HepG2 (cell line): ENCODE results near the gene BMAL1. TPM values are rescaled to one million over a fixed set of nuclear protein-coding genes. Genes with fewer than 3 reads are reported as not detected.

ENCODE experiments used
- ATAC-seq: fragments of 200-7000 bp; cut with Tn5 transposase; 3 replicates; pipeline ENCODE4 v1.9.1; 2020; ENCODE audit warnings: mild to moderate bottlenecking, moderate library complexity
- BruUV-seq: library from RNA; stranded (reverse); fragments of 400-500 nt; replicated peaks from 2 replicates; lab custom pipeline; 2021; lab: Mats Ljungman, UMichigan
- CTCF ChIA-PET: fragments of 300-600 bp; formaldehyde crosslinking; extraction: SDS; loops from one replicate; lab custom pipeline; 2021; ENCODE audit warnings: low total read pairs, inconsistent platforms, low intra/inter-chr PET ratio; lab: Yijun Ruan, JAX
- POLR2A ChIA-PET: fragments of 350-600 bp; sonication (Branson Sonifier 250); formaldehyde crosslinking; loops from one replicate; lab custom pipeline; 2020; ENCODE audit warnings: antibody characterized with exemption, inconsistent platforms; lab: Yijun Ruan, JAX
- DNase-seq: peaks from one replicate; pipeline ENCODE4 v3.0.0-alpha.2; 2015; ENCODE audit warnings: low spot score
- FAIRE-seq: peaks from 3 replicates; lab custom pipeline; 2011; peaks lifted over from hg19 to GRCh38; lab: Jason Lieb, UNC
- H2AFZ ChIP-seq: one replicate; pipeline ENCODE4 v1.6.1; 2011; ENCODE audit warnings: low read length, inconsistent platforms
- H3K27ac ChIP-seq: fragments of 300-600 bp; 3 replicates; pipeline ENCODE4 v1.8.0; 2011; ENCODE audit warnings: mixed run types, mild to moderate bottlenecking, mixed read lengths, low read length, inconsistent platforms; ENCODE audit not compliant: insufficient read depth; ENCODE audit errors: extremely low read length
- H3K27me3 ChIP-seq, 2 experiments: fragments of 200-600 bp in 1 of 2; 2 replicates in 1 of 2; 3 replicates in 1 of 2; pipeline versions ENCODE4 v1.6.0 to v1.8.0; 2011; ENCODE audit warnings: low read length in 2 of 2, mild to moderate bottlenecking in 2 of 2, moderate library complexity in 2 of 2, inconsistent platforms in 1 of 2; ENCODE audit not compliant: insufficient read depth in 2 of 2, control insufficient read depth in 1 of 2
- H3K36me3 ChIP-seq, 2 experiments: fragments of 200-600 bp in 1 of 2; replicated peaks in 1 of 2; 2 replicates in 1 of 2; 3 replicates in 1 of 2; pipeline versions ENCODE4 v1.5.1 to v1.8.0; 2011; ENCODE audit warnings: low read length in 2 of 2, inconsistent platforms in 1 of 2; ENCODE audit not compliant: insufficient read depth in 2 of 2, control insufficient read depth in 1 of 2
- H3K4me1 ChIP-seq: 2 replicates; pipeline ENCODE4 v1.5.1; 2012; ENCODE audit warnings: low read length, inconsistent platforms; ENCODE audit not compliant: insufficient read depth
- H3K4me2 ChIP-seq: 2 replicates; pipeline ENCODE4 v1.6.0; 2011; ENCODE audit warnings: low read depth, low read length, inconsistent platforms
- H3K4me3 ChIP-seq, 3 experiments: fragments of 200-600 bp in 1 of 3; sonication (generic), shearing (Covaris generic) in 1 of 3; replicated peaks in 1 of 3; 2 replicates each; pipeline ENCODE4 v1.5.1; 2011 to 2016; ENCODE audit warnings: low read length in 3 of 3, inconsistent platforms in 2 of 3, low read depth in 2 of 3, mild to moderate bottlenecking in 2 of 3, control low read depth in 1 of 3, mixed read lengths in 1 of 3; ENCODE audit not compliant: insufficient read depth in 1 of 3
- H3K79me2 ChIP-seq: one replicate; pipeline ENCODE4 v1.6.1; 2011; ENCODE audit warnings: low read length, inconsistent platforms; ENCODE audit not compliant: insufficient read depth
- H3K9ac ChIP-seq: 2 replicates; pipeline ENCODE4 v1.6.0; 2011; ENCODE audit warnings: mild to moderate bottlenecking, low read depth, low read length, inconsistent platforms; ENCODE audit not compliant: insufficient read depth
- H3K9me3 ChIP-seq: 2 replicates; pipeline ENCODE4 v1.5.1; 2012; ENCODE audit warnings: mild to moderate bottlenecking, low read length
- H4K20me1 ChIP-seq: 2 replicates; pipeline ENCODE4 v1.6.0; 2011; ENCODE audit warnings: inconsistent platforms, mild to moderate bottlenecking, low read length, moderate library complexity; ENCODE audit not compliant: insufficient read depth
- DNMT3B ChIP-seq: conservative IDR thresholded peaks from 2 replicates; pipeline ENCODE4 v1.6.1; 2016; ENCODE audit warnings: missing biosample characterization, control low read depth
- GZF1 ChIP-seq: sonication (generic); formaldehyde crosslinking; IDR thresholded peaks from 2 replicates; pipeline ENCODE4 v1.5.1; 2020; ENCODE audit warnings: mild to moderate bottlenecking, missing genetic modification reagents
- IKZF4 ChIP-seq: sonication (generic); formaldehyde crosslinking; IDR thresholded peaks from 2 replicates; pipeline ENCODE4 v1.5.1; 2020; ENCODE audit warnings: borderline replicate concordance, mild to moderate bottlenecking, low read depth, missing genetic modification reagents; ENCODE audit errors: not compliant biosample characterization
- MAX ChIP-seq: IDR thresholded peaks from 2 replicates; pipeline ENCODE4 v1.6.1; 2012; ENCODE audit warnings: inconsistent platforms
- MIXL1 ChIP-seq: IDR thresholded peaks from 2 replicates; pipeline ENCODE4 v1.6.1; 2016
- PBX3 ChIP-seq: sonication (generic); formaldehyde crosslinking; IDR thresholded peaks from 2 replicates; pipeline ENCODE4 v1.8.1; 2023; ENCODE audit warnings: missing genetic modification reagents, inconsistent platforms, borderline replicate concordance
- PCBP1 ChIP-seq: fragments of 200-400 bp; formaldehyde crosslinking; IDR thresholded peaks from 2 replicates; pipeline ENCODE4 v1.6.1; 2017; ENCODE audit warnings: mild to moderate bottlenecking, low read depth, low read length, borderline replicate concordance
- PHF5A ChIP-seq: IDR thresholded peaks from one replicate; pipeline ENCODE4 v1.6.1; 2018; ENCODE audit warnings: low read depth, missing genetic modification reagents; ENCODE audit not compliant: unreplicated experiment
- RBFOX2 ChIP-seq: fragments of 200-400 bp; formaldehyde crosslinking; IDR thresholded peaks from 2 replicates; pipeline ENCODE4 v1.6.1; 2017; ENCODE audit warnings: low read depth, mild to moderate bottlenecking, low read length
- SATB2 ChIP-seq: sonication (generic); formaldehyde crosslinking; IDR thresholded peaks from 2 replicates; pipeline ENCODE4 v1.5.0; 2020; ENCODE audit warnings: missing genetic modification reagents
- ZNF10 ChIP-seq: sonication (generic); formaldehyde crosslinking; IDR thresholded peaks from 2 replicates; pipeline ENCODE4 v1.4.0; 2020; ENCODE audit warnings: mild to moderate bottlenecking, low read depth, missing genetic modification reagents, borderline replicate concordance
- ZNF121 ChIP-seq: sonication (generic); formaldehyde crosslinking; IDR thresholded peaks from 2 replicates; pipeline ENCODE4 v1.5.0; 2020; ENCODE audit warnings: mild to moderate bottlenecking, missing genetic modification reagents
- ZNF18 ChIP-seq: sonication (generic); formaldehyde crosslinking; IDR thresholded peaks from 2 replicates; pipeline ENCODE4 v1.8.0; 2022; ENCODE audit warnings: mild to moderate bottlenecking, missing genetic modification reagents; ENCODE audit not compliant: insufficient replicate concordance
- ZNF563 ChIP-seq: sonication (generic); formaldehyde crosslinking; IDR thresholded peaks from 2 replicates; pipeline ENCODE4 v1.8.0; 2022; ENCODE audit warnings: mild to moderate bottlenecking, moderate library complexity, missing genetic modification reagents
- ZNF580 ChIP-seq: IDR thresholded peaks from 2 replicates; pipeline ENCODE4 v1.6.1; 2016; ENCODE audit warnings: low read depth, borderline replicate concordance
- ZNF746 ChIP-seq: sonication (generic); formaldehyde crosslinking; IDR thresholded peaks from 2 replicates; pipeline ENCODE4 v1.8.0; 2022; ENCODE audit warnings: mild to moderate bottlenecking, missing genetic modification reagents
- WGBS: methylation state at CpG from one replicate; pipeline ENCODE4 v1.1.6; 2017; ENCODE audit warnings: low lambda C conversion rate; 5-methylcytosine and 5-hydroxymethylcytosine counted together
- in situ Hi-C: cut with HindIII; loops from 2 replicates; pipeline ENCODE4 v1.10.0; 2017; ENCODE audit warnings: low pct_unique_long_range_greater_than_20kb; ENCODE audit not compliant: extremely low pct_ligation_motif_present
- intact Hi-C: fragments of 100-400 bp; cut with micrococcal nuclease; formaldehyde crosslinking; loops from one replicate; pipeline ENCODE4 v1.10.0; 2022; ENCODE audit not compliant: unreplicated experiment
- polyA plus RNA-seq, 8 experiments: library from polyadenylated mRNA; depleted of rRNA in 3 of 8; stranded (reverse) in 7 of 8; unstranded in 1 of 8; fragments of >200 nt; fragmentation: Illumina TruSeq in 4 of 8; extraction: Trizol in 4 of 8; gene quantifications; 2 replicates each; pipeline versions ENCODE4 v1.2.1 to v1.2.3, GENCODE V29; 2011 to 2016; ENCODE audit warnings: low read depth in 4 of 8, missing spikeins in 1 of 8, mixed read lengths in 1 of 8; ENCODE audit not compliant: insufficient read depth in 1 of 8
- total RNA-seq, 5 experiments: library from RNA; depleted of rRNA; stranded (reverse); fragments of >200 nt; fragmentation: Illumina TruSeq; extraction: Trizol; gene quantifications; 2 replicates each; pipeline ENCODE4 v1.2.3, GENCODE V29; 2016; ENCODE audit warnings: low read depth in 1 of 5

BMAL1 gene
- total and polyA plus RNA-seq, 2 of the 13 experiments (the other 11 are each of a cell fraction or from before 2014, with no cell fraction given): 4.5 to 4.8 TPM

GRCh38 chr11:13355191-13355590 lies 77.6 kb downstream of the BMAL1 start:
- WGBS: 79% methylated on average over 4 of the region's 4 CpGs
- in situ Hi-C loops: no loop called here
- ChIA-PET CTCF (no interaction called here), POLR2A (no interaction called here)
- Histone ChIP-seq H4K20me1 (no peaks in the 10 kb centered on the region), H3K36me3 (no peaks in the 10 kb centered on the region; a peak in 1 of 5 replicates), H3K4me1 (no peaks in the 10 kb centered on the region), H3K79me2 (no peaks in the 10 kb centered on the region), H3K4me3 (no peak overlapping the region), H2AFZ (no peak overlapping the region), H3K27me3 (no peaks in the 10 kb centered on the region), H3K9me3 (no peaks in the 10 kb centered on the region), H3K9ac (no peak overlapping the region), H3K4me2 (no peak overlapping the region), H3K27ac (no peak overlapping the region)
- FAIRE-seq: no peak
- TF ChIP-seq PHF5A (no peak), PCBP1 (no peak), GZF1 (CRISPR knock-in tag) (no peak), MAX (no peak), SATB2 (CRISPR knock-in tag) (no peak), ZNF746 (CRISPR knock-in tag) (no peak), DNMT3B (CRISPR knock-in tag) (no peak), IKZF4 (CRISPR knock-in tag) (no peak), PBX3 (CRISPR knock-in tag) (no peak), RBFOX2 (no peak), ZNF580 (no peak), ZNF563 (CRISPR knock-in tag) (no peak), ZNF121 (CRISPR knock-in tag) (no peak), MIXL1 (CRISPR knock-in tag) (no peak), ZNF10 (CRISPR knock-in tag) (no peak), ZNF18 (no peak)
- intact Hi-C loops: no loop called here
- no peak for ATAC-seq
- BruUV-seq: no TSS peak
- no peak for DNase-seq
